ENCODE results near the gene OR2L3. TPM values are rescaled to one million over a fixed set of nuclear protein-coding genes. Genes with fewer than 3 reads are reported as not detected.

Gene OR2L3, protein sequence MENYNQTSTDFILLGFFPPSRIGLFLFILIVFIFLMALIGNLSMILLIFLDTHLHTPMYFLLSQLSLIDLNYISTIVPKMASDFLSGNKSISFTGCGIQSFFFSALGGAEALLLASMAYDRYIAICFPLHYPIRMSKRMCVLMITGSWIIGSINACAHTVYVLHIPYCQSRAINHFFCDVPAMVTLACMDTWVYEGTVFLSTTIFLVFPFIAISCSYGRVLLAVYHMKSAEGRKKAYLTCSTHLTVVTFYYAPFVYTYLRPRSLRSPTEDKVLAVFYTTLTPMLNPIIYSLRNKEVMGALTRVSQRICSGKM
- total RNA-seq: not detected in 2 replicates

DNA sequence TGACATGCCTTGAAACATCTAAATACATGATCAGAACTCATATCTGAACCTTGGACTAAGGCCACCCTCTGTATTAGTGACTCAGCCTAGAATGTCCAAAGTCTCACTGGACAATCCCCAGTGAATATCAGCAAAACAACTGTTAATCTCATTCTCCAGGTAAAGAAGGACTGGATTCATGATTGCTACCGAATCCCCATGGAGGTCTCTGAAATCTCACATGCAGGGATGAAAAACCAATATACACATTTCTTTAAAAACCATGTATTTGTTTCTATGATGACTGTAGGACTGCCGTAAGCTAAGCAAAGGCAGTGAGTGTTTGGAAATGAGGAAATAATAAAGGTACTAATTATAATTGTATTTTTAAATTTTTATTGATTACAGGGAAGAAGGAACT lies at the start of gene OR2L3:
OR2L3 (plus strand) TSS at position 301 of the 400 bp plus-strand sequence. CDS start 13,846 bp downstream, outside the sequence.

DNA sequence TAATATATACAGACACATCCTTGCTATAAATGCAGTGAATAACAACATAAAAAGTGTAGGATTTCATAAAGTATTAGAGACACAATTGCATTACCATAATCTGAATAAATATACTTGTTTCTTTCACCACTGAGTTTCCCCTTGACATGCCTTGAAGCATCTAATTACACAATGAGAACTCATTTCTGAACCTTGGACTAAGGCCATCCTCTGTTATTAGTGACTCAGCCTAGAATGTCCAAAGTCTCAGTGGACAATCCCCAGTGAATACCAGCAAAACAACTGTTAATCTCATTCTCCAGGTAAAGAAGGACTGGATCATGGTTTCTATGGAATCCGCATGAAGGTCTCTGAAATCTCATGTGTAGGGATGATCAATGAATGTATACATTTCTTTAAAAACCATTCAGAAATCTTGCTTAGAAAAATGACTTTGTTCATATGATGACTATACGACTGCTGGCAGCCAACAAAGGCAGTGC lies 33.4 kb upstream of the OR2L3 start, which contains the start of gene OR2L5:
OR2L5 (plus strand) TSS at position 432 of the 482 bp plus-strand sequence. CDS start 8,288 bp downstream, outside the sequence.

DNA sequence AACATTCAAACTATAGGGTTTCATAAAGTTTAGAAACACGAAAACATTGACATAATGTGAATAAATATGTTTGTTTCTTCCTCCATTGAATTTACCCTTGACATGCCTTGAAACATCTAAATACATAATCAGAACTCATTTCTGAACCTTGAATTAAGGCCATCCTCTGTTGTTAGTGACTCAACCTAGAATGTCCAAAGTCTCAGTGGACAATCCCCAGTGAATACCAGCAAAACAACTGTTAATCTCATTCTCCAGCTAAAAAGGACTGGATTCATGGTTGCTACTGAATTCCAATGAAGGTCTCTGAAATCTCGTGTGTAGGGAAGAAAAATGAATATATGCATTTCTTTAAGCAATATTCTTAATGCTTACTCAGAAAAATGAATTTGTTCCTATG lies 16.9 kb upstream of the OR2L3 start, which contains the start of gene OR2L2:
OR2L2 (plus strand) TSS at position 301 of the 400 bp plus-strand sequence. CDS start 8,198 bp downstream, outside the sequence.

DNA sequence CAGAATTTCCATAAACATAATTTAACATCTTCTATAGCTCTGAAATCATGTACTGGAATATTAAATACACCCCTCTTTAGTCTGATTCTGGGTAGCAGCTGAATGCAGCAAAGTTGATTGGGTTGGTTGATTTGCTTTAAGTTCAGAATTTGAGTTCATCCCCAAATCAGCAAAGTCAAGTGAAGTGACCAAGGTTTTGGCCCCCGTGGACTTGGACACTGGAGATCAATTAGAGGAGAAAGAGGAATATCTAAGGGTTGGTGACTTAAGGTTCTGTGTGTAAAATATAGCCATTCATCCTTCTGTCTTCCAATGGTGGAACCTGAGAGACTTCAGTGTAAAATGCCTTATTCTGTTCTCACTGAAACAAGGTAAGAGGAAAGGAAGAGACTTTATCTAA lies 48.2 kb downstream of the OR2L3 start, which contains the start of gene OR2L13:
OR2L13 (plus strand) TSS at position 301 of the 400 bp plus-strand sequence. CDS start 4,192 bp downstream, outside the sequence.

Other genes with a start within 250 kb of the OR2L3 start
- gene OR14A16, start 222.7 kb upstream of the OR2L3 start, total RNA-seq: not detected in 2 replicates
- not detected in 2 replicates for gene OR11L1, start 204.9 kb upstream of the OR2L3 start, total RNA-seq
- under 0.01 and 0.09 TPM in 2 replicates for gene TRIM58, start 189.6 kb upstream of the OR2L3 start, total RNA-seq
- gene OR2W3, start 151.2 kb upstream of the OR2L3 start, total RNA-seq: not detected in 2 replicates
- not detected in 2 replicates for gene OR2T8, start 126.6 kb upstream of the OR2L3 start, total RNA-seq
- gene OR2AJ1, start 121.9 kb upstream of the OR2L3 start, total RNA-seq: not detected in 2 replicates
- not detected in 2 replicates for gene OR2L8, start 98.0 kb upstream of the OR2L3 start, total RNA-seq
- not detected in 2 replicates for gene OR2AK2, start 81.6 kb upstream of the OR2L3 start, total RNA-seq
- gene OR2L5, start 33.2 kb upstream of the OR2L3 start, total RNA-seq: not detected in 2 replicates
- not detected in 2 replicates for gene OR2L2, start 16.8 kb upstream of the OR2L3 start, total RNA-seq
- not detected in 2 replicates for gene OR2L13, start 48.3 kb downstream of the OR2L3 start, total RNA-seq
- not detected in 2 replicates for gene OR2M5, start 98.3 kb downstream of the OR2L3 start, total RNA-seq
- gene OR2M2, start 128.0 kb downstream of the OR2L3 start, total RNA-seq: not detected in 2 replicates
- gene OR2M3, start 150.4 kb downstream of the OR2L3 start, total RNA-seq: not detected in 2 replicates
- not detected in 2 replicates for gene OR2M4, start 184.6 kb downstream of the OR2L3 start, total RNA-seq
- gene OR2T33, start 231.1 kb downstream of the OR2L3 start, total RNA-seq: not detected in 2 replicates